NCI-H1092 treated with DMSO at 0.1 percent for 48 hours (cell line): ENCODE results near the gene CEP55.
"Not testable (repeated sequence)": the region's sequence is repeated elsewhere in the genome, so short reads cannot be mapped to it uniquely, and the experiment has no call there.

ENCODE experiments used
- DNase-seq: peaks from one replicate; lab custom pipeline; 2025; lab: John Stamatoyannopoulos, UW

Gene CEP55

GRCh38 chr10:93513091-93513490, 16.7 kb downstream of the CEP55 start:
- DNase-seq = no peak

GRCh38 chr10:93514521-93514920, 18.1 kb downstream of the CEP55 start:
- no peak for DNase-seq

DNA sequence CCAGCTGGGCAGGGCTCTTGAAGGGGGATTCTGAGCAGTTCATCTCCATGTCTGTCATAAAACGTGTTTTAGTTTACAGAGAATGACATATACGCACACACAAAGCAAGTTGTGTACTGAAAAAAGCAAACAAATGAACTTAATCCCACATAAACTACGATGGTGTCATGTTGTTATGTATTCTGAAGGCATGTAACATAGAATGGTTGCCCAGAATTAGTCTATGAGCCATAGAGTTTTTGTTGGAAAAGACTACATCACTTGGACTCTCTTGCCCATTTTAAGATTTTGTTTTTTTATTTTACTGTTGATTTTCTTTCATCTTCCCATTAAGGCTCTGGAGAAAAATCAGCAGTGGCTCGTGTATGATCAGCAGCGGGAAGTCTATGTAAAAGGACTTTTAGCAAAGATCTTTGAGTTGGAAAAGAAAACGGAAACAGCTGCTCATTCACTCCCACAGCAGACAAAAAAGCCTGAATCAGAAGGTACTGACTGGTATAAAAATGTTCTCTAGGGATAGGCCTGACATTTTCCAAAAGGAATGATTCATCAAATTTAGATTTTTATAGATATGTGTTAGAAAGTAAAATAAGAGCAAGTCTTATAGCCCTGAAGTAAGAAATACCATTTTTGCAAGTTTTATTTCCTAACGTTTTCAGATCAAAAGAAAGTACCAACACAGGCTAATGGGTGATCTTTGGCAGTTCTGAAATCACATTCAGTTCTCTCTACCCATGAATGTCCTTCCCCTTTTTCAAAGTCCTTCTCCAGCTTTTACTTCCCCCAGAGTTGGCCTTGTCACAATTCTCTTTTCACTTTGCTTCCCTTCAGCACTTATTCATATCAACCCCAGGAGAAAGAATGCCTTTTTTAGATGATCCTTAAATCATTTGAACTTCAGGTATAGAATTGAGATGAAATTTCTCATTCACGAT, 18.9 kb downstream of the CEP55 start:
- DNase-seq = no peak

DNA sequence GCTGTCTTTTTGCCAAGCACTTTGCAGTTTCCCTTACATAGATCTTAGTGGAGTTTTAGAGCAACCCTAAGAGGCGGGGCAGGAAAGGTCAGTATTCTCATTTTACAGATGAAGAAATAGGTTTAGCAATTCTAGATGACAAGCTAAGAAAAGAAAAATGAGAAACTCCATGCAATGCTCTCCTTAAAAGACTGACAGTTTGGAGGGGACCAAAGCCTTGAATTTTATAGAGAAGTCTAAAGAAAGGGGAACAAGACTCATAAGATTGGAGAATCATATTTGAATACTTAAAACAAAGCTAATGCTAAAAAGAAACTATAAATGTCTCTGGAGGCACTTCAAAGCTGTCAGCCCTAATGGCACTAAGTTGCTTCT, 19.6 kb downstream of the CEP55 start:
- DNase-seq = no peak

DNA sequence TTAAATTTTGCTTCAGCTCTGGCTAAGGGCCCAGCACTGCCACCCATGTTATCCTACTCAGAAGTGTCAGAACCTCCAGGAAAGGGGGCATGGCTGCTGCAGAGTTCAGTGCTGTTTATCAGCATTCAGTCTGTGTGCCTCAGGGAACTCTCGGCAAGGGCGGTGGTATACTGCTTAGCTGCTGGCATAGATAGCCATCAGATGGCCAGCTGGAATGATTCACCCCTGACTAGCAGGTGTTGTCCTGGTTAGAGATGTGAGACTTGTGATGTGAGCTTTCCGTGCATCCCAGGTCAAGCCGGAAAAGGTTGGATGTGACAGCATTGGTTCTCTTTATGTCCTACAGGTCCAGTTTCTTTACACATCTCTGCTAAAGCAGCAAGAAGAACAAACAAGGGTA, 22.1 kb downstream of the CEP55 start:
- DNase-seq = no peak

- DNase-seq = no peak
Measured at GRCh38 chr10:93535293-93535692, 38.9 kb downstream of the CEP55 start.

DNA sequence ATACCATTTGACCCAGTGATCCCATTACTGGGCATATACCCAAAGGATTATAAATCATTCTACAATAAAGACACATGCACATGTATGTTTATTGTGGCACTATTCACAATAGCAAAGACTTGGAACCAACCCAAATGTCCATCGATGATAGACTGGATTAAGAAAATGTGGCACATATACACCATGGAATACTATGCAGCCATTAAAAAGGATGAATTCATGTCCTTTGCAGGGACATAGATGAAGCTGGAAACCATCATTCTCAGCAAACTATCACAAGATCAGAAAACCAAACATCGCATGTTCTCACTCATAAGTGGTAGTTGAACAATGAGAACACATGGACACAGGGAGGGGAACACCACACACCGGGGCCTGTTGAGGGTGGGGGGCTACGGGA, 44.5 kb downstream of the CEP55 start:
- DNase-seq = not testable (repeated sequence)

DNA sequence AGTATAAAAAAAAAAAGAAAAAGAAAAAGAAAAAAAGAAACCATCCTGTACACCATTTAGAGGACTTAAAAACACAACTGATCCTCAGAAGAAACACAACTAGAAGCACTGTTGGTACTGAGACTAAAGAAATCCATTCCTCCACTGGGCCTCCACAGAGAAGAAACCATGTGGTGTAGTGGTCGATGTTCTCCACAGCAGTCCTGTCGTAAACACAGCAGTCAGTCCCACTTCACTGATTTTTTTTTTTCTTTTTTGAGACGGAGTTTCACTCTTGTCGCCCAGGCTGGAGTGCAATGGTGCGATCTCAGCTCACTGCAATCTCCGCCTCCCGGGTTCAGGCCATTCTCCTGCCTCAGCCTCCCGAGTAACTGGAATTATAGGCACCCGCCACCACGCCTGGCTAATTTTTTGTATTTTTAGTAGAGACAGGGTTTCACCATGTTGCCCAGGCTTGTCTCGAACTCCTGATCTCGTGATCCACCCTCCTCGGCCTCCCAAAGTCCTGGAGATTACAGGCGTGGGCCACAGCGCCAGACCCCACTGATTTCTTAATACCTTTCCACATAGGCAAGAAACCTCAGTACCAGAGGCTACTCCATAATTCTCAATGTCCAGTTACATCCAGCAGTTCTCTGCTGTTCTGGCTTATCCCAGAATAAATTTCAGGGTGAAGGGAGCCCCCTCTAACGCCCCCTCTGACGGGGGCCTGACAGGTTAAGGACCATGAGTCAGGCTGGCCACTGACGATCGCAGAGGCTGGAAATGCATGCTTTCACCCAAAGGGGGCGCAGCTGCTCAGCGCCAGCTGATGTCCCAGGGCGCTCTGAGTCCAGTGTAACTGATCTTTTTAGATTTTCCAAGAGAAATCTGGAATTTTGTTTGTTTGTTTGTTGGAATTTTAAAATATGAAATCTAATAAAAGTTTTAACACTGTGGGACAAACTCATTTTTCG, 45.3 kb downstream of the CEP55 start:
- no peak for DNase-seq

DNA sequence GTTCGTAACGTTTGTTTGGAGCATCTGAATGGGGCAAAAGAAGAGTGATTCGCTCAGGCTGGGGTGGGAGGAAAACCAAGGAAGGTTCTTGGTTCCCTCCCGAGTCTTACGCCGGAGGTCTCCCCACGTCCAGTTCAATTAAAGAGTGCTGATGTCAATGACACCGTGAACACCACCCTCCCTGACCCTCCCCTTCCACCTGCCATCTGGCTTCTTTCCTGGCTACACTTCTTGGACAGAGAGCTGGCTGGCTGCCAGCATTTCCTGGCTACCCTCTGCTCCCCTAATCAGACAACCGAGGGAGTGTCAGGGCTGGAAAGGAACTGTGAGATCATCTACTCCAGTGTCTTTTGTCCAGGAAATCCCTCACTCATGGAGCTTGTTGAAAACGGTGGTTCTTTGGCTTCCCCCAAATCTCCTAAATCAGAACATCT, 46.0 kb downstream of the CEP55 start:
- DNase-seq = peak; percentile 63

DNA sequence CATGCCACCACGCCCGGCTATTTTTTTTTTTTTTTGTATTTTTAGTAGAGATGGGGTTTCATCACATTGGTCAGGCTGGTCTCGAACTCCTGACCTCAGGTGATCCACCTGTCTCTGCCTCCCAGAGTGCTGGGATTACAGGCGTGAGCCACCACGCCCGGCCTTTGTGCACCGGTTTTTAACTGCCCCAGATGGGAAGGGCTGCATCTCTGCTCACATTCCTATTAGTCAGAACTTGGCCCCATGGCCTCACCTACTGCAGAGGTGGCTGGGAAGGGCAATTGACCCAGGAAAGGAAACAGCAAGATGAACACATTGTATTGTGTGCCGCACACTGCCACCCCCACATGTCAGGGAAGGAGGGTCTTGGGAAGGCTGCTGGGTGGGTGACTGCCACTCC, 50.6 kb downstream of the CEP55 start:
- DNase-seq = not testable (repeated sequence)

GRCh38 chr10:93547522-93547921, 51.1 kb downstream of the CEP55 start:
- no peak for DNase-seq

- DNase-seq = no peak
Measured at GRCh38 chr10:93548376-93549071, 52.1 kb downstream of the CEP55 start.

DNA sequence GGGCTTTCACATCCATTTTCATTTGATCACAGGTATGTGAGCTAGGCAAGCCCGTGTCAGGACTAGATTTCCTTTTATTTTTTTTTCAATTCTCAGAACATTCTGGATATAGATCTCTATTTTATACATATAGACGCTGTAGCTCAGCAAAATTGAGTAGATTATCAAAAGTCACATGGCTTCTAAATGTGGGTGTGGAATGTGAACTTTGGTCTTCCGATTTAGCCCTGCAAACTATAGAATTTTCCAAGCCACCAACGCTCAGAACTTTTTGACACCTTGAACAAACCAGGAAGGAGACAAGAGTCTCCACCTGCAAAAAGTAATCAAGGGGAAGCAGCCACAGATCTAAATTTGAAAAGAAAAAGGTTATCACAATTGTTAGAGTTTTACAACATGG, 54.2 kb downstream of the CEP55 start:
- no peak for DNase-seq

- no peak for DNase-seq
Measured at GRCh38 chr10:93552780-93553179, 56.4 kb downstream of the CEP55 start.

DNA sequence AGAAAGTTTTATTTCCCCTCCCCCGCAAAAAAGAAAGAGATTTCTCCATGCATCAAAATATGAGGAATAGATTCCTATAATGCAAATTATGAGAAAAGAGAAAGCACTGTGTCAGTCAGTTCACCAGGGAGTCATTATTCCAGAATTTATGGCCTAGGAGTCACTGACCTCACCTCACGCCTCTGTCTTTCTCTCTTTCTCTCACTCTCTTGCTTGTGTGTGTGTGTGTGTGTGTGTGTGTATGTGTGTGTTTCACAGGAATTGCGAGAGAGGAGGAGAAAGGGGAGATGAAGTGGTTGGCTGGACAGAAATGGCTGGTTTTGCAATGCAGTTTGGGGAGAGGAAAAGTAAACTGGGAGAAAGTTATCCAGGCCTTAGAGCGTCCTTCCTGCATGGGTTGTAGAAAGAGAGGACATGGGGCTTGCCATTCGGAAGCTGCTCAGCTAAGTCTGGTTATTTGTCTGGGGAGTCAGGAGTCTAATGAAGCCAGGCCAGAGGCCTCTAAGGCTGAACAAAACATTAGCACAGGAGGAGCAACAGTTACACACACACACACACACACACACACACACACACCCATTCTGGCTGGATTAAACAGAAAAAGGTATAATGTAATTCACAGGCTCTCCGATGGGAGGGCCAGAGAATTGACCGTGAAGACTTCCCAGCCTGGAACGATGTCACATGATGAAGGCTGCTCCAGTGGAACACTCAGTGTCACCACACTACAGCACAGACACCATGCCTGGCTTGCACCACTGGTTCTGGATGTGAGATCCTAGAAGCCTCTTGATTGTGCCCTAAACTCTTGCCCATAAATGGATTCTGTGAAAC, 57.3 kb downstream of the CEP55 start:
- no peak for DNase-seq

GRCh38 chr10:93554316-93554663, 57.9 kb downstream of the CEP55 start:
- DNase-seq = no peak

- DNase-seq = peak; percentile 47
Measured at GRCh38 chr10:93554760-93555432, 58.5 kb downstream of the CEP55 start.

DNA sequence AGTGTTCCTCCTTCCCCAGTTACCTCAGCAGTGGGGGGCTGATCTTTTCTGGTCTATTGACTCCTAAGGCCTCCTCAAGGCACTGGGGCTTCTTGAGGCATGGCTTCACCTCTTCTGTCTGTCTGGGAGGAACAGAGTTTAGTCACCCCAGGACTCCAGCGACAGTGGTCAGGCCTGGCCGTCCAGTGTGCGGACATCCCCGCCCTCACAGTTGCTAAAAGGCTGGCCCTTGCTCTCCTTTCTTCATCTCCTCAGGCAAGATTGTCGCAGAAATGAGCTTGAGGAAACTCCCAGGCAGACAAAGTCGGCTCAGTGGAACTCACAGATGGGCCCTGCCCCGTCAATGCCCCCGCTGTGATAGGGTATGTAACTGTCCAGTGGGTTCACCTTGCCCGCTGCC, 63.1 kb downstream of the CEP55 start:
- no peak for DNase-seq

GRCh38 chr10:93560541-93560940, 64.1 kb downstream of the CEP55 start:
- DNase-seq = no peak

- DNase-seq = no peak
Measured at GRCh38 chr10:93565446-93565845, 69.0 kb downstream of the CEP55 start.
